GM10248 (cell line): ENCODE data around the gene ST6GALNAC3.

Experiments used
- CTCF ChIA-PET: fragments of 300-600 bp; sonication (Branson Sonifier 250); formaldehyde crosslinking; extraction: SDS; loops from one replicate; lab custom pipeline; 2021; ENCODE audit warnings: antibody characterized with exemption; lab: Yijun Ruan, JAX
- POLR2A ChIA-PET: fragments of 350-650 bp; sonication (Branson Sonifier 250); formaldehyde crosslinking; extraction: SDS; loops from one replicate; lab custom pipeline; 2020; ENCODE audit warnings: antibody characterized with exemption; lab: Yijun Ruan, JAX
- DNase-seq: peaks from one replicate; pipeline ENCODE4 v3.0.0; 2012; ENCODE audit errors: extremely low spot score
- CTCF ChIP-seq: IDR thresholded peaks from 2 replicates; pipeline ENCODE4 v1.5.1; 2012; ENCODE audit warnings: mild to moderate bottlenecking, low read depth; ENCODE audit errors: extremely low read depth, missing control alignments, control extremely low read depth

ST6GALNAC3 gene

GRCh38 chr1:76141929-76142328, 67.4 kb downstream of the ST6GALNAC3 start:
- no peak for DNase-seq
- POLR2A ChIA-PET: no interaction called here
- TF ChIP-seq CTCF: no peak
- CTCF ChIA-PET: interaction anchor here (1.1 kb wide), 1 partner anchor 12 kb away, joined by 3 read pairs; no protein-coding TSS in a partner anchor

GRCh38 chr1:76142771-76143540, 68.4 kb downstream of the ST6GALNAC3 start:
- POLR2A ChIA-PET: no interaction called here
- no peak for TF ChIP-seq CTCF
- CTCF ChIA-PET: interaction anchor here (1.1 kb wide), 1 partner anchor 10 kb away, joined by 4 read pairs; no protein-coding TSS in a partner anchor
- DNase-seq: no peak

GRCh38 chr1:76144247-76144646, 69.7 kb downstream of the ST6GALNAC3 start:
- DNase-seq: no peak
- TF ChIP-seq CTCF: no peak
- ChIA-PET POLR2A (no interaction called here), CTCF (interaction anchor here (0.8 to 1.8 kb wide), 5 partner anchors 8 to 28 kb away, joined by 3 to 9 read pairs (median 3); no protein-coding TSS in a partner anchor)

GRCh38 chr1:76145332-76145731, 70.8 kb downstream of the ST6GALNAC3 start:
- ChIA-PET POLR2A (no interaction called here), CTCF (interaction anchor here (1.1 to 1.8 kb wide), 2 partner anchors 11 to 29 kb away, joined by 3 to 9 read pairs; no protein-coding TSS in a partner anchor)
- DNase-seq: no peak
- TF ChIP-seq CTCF: no peak

GRCh38 chr1:76146184-76146583, 71.6 kb downstream of the ST6GALNAC3 start:
- ChIA-PET CTCF (interaction anchor here (1.0 kb wide), 1 partner anchor 12 kb away, joined by 3 read pairs; no protein-coding TSS in a partner anchor), POLR2A (no interaction called here)
- DNase-seq: no peak
- TF ChIP-seq CTCF: no peak

GRCh38 chr1:76147917-76148316, 73.4 kb downstream of the ST6GALNAC3 start:
- ChIA-PET POLR2A (no interaction called here), CTCF (interaction anchor here (1.0 to 1.8 kb wide), 3 partner anchors 11 to 16 kb away, joined by 3 to 5 read pairs (median 3); no protein-coding TSS in a partner anchor)
- TF ChIP-seq CTCF: no peak
- no peak for DNase-seq
